CD1c-positive myeloid dendritic cell (primary cell): ENCODE measurements around the gene NDUFA7.
"Not testable (repeated sequence)": the region's sequence is repeated elsewhere in the genome, so short reads cannot be mapped to it uniquely, and the experiment has no call there.

Experiments
- DNase-seq: peaks from one replicate; pipeline ENCODE4 v3.0.0-alpha.2; 2016; ENCODE audit errors: extremely low spot score

The NDUFA7 gene

DNA sequence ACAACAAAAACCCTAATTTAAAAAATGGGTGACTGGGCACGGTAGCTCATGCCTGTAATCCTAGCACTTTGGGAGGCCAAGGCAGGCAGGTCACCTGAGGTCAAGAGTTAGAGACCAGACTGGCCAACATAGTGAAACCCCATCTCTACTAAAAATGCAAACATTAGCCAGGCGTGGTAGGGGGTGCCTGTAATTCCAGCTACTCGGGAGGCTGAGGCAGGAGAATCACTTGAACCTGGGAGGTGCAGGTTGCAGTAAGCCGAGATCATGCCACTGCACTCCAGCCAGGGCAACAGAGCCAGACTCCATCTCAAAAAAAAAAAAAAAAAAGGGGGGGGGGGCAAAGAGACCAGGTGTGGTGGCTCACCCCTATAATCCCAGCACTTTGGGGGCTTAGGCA, 56.9 kb downstream of the NDUFA7 start:
- DNase-seq: not testable (repeated sequence)

DNA sequence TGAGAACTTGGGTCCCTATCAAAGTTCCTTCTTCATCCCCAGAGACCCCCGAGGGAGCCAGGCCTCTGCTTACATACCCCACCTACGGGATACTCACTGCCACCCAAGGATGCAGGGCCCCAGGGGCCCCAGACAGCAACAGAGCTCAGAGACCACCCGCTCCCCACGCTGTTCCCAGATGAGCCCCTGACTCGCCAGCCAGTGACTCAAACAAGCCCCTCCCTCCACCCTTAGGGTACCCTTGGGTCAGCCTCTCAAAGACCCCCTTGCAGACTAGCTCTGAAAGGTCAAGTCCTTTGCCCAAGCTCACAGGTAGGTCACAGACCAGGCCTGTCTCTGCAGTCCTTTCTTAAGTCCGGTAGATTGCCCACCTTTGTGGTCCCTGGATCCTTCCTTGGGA, 58.7 kb downstream of the NDUFA7 start:
- DNase-seq: no peak

DNA sequence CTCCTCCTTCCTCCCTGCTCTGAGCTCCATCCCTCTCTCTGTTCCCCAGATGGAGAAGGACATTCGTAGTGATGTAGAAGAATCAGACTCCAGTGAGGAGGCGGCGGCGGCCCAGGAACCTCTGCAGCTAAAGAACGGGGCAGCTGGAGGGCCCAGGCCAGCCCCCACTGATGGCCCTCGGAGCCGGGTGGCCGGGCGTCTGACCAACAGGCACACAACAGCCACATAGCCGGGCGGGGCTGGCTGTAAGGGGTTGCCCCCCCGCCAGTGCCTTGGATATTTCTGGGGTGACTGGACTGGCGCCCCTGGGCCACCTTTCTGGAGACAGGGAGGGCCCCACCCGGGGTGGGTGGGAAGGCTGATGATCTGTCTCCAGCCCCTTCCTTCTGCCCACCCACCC, 59.3 kb downstream of the NDUFA7 start:
- no peak for DNase-seq

DNA sequence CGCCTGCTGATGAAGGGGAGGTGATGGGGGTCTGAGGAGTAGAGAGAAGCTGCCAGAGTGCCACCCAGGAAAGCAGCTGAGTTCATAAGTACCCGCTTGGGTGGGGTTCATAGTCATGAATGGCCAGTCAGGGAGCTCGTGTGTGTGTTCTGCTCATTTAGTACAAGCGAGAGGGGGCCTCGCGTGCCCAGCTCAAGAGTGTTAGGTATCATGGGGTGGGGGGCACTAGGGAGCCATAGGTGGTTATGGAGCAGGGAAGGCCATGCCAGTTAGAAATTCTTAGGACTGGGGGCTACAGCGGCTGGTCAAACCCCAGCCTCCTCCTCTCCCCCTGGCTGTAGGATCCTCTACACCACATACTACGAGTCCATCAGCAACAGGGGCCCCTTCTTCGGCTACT, 59.8 kb downstream of the NDUFA7 start:
- no peak for DNase-seq
